Thyroid gland (tissue), 4 donors: ENCODE data around the gene PKM.

Experiments
- POLR2A ChIP-seq, 2 donors: fragments of 450-650 bp; IDR thresholded peaks; one replicate each; pipeline ENCODE4 v1.6.1; 2017; ENCODE audit warnings: antibody characterized with exemption in 2 of 2, mild to moderate bottlenecking in 2 of 2, moderate library complexity in 1 of 2
- TF ChIP-seq, protein P1 (sequence below), 6 experiments: fragments of 200-600 bp in 3 of 6; fragments of 450-650 bp in 3 of 6; sonication (generic) in 3 of 6; IDR thresholded peaks; one replicate each; pipeline ENCODE4 v1.5.1; 2016 to 2019; ENCODE audit warnings: antibody characterized with exemption in 6 of 6, mild to moderate bottlenecking in 2 of 6, inconsistent platforms in 1 of 6, moderate library complexity in 1 of 6

GRCh38 chr15:72182673-72183072 is 48.3 kb downstream of the PKM start:
- no peak for TF ChIP-seq POLR2A (IDR thresholded peaks at IDR 0.05)
- TF ChIP-seq, protein P1, sequence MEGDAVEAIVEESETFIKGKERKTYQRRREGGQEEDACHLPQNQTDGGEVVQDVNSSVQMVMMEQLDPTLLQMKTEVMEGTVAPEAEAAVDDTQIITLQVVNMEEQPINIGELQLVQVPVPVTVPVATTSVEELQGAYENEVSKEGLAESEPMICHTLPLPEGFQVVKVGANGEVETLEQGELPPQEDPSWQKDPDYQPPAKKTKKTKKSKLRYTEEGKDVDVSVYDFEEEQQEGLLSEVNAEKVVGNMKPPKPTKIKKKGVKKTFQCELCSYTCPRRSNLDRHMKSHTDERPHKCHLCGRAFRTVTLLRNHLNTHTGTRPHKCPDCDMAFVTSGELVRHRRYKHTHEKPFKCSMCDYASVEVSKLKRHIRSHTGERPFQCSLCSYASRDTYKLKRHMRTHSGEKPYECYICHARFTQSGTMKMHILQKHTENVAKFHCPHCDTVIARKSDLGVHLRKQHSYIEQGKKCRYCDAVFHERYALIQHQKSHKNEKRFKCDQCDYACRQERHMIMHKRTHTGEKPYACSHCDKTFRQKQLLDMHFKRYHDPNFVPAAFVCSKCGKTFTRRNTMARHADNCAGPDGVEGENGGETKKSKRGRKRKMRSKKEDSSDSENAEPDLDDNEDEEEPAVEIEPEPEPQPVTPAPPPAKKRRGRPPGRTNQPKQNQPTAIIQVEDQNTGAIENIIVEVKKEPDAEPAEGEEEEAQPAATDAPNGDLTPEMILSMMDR (IDR thresholded peaks at IDR 0.05), result no peak
